ENCODE results near the gene CACNA1G.

- TF ChIP-seq, protein P1, sequence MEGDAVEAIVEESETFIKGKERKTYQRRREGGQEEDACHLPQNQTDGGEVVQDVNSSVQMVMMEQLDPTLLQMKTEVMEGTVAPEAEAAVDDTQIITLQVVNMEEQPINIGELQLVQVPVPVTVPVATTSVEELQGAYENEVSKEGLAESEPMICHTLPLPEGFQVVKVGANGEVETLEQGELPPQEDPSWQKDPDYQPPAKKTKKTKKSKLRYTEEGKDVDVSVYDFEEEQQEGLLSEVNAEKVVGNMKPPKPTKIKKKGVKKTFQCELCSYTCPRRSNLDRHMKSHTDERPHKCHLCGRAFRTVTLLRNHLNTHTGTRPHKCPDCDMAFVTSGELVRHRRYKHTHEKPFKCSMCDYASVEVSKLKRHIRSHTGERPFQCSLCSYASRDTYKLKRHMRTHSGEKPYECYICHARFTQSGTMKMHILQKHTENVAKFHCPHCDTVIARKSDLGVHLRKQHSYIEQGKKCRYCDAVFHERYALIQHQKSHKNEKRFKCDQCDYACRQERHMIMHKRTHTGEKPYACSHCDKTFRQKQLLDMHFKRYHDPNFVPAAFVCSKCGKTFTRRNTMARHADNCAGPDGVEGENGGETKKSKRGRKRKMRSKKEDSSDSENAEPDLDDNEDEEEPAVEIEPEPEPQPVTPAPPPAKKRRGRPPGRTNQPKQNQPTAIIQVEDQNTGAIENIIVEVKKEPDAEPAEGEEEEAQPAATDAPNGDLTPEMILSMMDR (IDR thresholded peaks at IDR 0.05; ENCODE audit: poor library complexity, severe bottlenecking), result no peak
- TF ChIP-seq SMC3 (conservative IDR thresholded peaks at IDR 0.05; ENCODE audit: poor library complexity), result no peak
- no peak for TF ChIP-seq TAF1 (IDR thresholded peaks at IDR 0.05; ENCODE audit: low read depth)
- TF ChIP-seq EP300 (conservative IDR thresholded peaks at IDR 0.05; ENCODE audit: poor library complexity, severe bottlenecking), result no peak
- no peak for TF ChIP-seq RAD21 (conservative IDR thresholded peaks at IDR 0.05)
- no peak for TF ChIP-seq REST (IDR thresholded peaks at IDR 0.05; ENCODE audit: borderline replicate concordance)
- TF ChIP-seq EZH2 (IDR thresholded peaks at IDR 0.05; ENCODE audit: borderline replicate concordance, insufficient read depth, low read length, poor library complexity, severe bottlenecking), result no peak
- no peak for TF ChIP-seq POLR2AphosphoS5 (IDR thresholded peaks at IDR 0.05)
- no peak for TF ChIP-seq MXI1 (conservative IDR thresholded peaks at IDR 0.05; ENCODE audit: poor library complexity, severe bottlenecking)
Measured at GRCh38 chr17:50518384-50519023, 42.0 kb upstream of the CACNA1G start.

All from neural cell (in vitro differentiated cells).